GM10266 (cell line): Measurements from ENCODE around the gene PRR35.

Source experiments
- DNase-seq: peaks from one replicate; pipeline ENCODE4 v3.0.0; 2012; ENCODE audit errors: extremely low spot score
- TF ChIP-seq, protein P1 (sequence below): IDR thresholded peaks from 2 replicates; pipeline ENCODE4 v1.5.1; 2012; ENCODE audit warnings: mild to moderate bottlenecking, low read depth; ENCODE audit not compliant: control insufficient read depth, insufficient read depth; ENCODE audit errors: missing control alignments

PRR35 gene

GRCh38 chr16:559021-559380, 1.2 kb upstream of the PRR35 start:
- TF ChIP-seq, protein P1, sequence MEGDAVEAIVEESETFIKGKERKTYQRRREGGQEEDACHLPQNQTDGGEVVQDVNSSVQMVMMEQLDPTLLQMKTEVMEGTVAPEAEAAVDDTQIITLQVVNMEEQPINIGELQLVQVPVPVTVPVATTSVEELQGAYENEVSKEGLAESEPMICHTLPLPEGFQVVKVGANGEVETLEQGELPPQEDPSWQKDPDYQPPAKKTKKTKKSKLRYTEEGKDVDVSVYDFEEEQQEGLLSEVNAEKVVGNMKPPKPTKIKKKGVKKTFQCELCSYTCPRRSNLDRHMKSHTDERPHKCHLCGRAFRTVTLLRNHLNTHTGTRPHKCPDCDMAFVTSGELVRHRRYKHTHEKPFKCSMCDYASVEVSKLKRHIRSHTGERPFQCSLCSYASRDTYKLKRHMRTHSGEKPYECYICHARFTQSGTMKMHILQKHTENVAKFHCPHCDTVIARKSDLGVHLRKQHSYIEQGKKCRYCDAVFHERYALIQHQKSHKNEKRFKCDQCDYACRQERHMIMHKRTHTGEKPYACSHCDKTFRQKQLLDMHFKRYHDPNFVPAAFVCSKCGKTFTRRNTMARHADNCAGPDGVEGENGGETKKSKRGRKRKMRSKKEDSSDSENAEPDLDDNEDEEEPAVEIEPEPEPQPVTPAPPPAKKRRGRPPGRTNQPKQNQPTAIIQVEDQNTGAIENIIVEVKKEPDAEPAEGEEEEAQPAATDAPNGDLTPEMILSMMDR: no peak
- DNase-seq: no peak

- DNase-seq: no peak
- TF ChIP-seq, protein P1: no peak
These were observed 587 bp upstream of the PRR35 start for GRCh38 chr16:559411-560203.

GRCh38 chr16:560701-561412, 663 bp downstream of the PRR35 start:
- no peak for DNase-seq

DNA sequence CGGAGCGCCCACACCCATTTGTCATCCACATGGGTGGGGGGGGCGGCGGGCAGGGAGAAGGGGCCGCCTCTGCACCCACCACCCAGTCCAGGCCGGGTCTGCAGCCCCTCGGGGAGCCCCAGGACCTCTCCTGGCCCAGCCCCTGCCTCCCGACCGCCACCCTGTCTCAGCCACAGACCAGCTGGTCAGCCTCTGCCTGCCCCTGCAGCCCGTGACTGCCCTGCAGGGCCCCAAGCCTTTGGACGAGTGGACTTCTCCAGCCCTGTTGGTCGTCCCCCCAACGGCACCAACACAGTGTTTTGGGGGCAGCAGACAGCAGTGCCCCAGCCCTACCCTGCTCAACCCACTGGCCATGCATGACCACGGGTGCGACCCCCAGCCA, 1.2 kb downstream of the PRR35 start:
- TF ChIP-seq, protein P1: no peak
- DNase-seq: no peak

More at GRCh38 chr16:560701-561412, 663 bp downstream of the PRR35 start:
- TF ChIP-seq, protein P1: no peak

GRCh38 chr16:561957-562938, 2.1 kb downstream of the PRR35 start:
- no peak for DNase-seq
- TF ChIP-seq, protein P1: no peak

GRCh38 chr16:563072-563644, 3.0 kb downstream of the PRR35 start:
- TF ChIP-seq, protein P1: no peak
- DNase-seq: no peak
